WTC11 (cell line): ENCODE data around the gene INPP5A. TPM values are rescaled to one million over a fixed set of nuclear protein-coding genes. Genes with fewer than 3 reads are reported as not detected.

Experiments used
- ATAC-seq: fragments of 200-7000 bp; cut with Tn5 transposase; 2 replicates; pipeline ENCODE4 v1.10.0; 2021; ENCODE audit warnings: mild to moderate bottlenecking, moderate library complexity
- CTCF ChIA-PET: fragments of 300-600 bp; sonication (Branson Sonifier 250); formaldehyde crosslinking; loops from one replicate; lab custom pipeline; 2021; ENCODE audit warnings: antibody characterized with exemption; lab: Charles Lee
- POLR2A ChIA-PET: fragments of 350-600 bp; sonication (Branson Sonifier 250); formaldehyde crosslinking; loops from one replicate; lab custom pipeline; 2021; ENCODE audit warnings: antibody characterized with exemption; lab: Charles Lee
- DNase-seq: peaks from one replicate; pipeline ENCODE4 v3.0.0; 2021; ENCODE audit warnings: low spot score
- H3K27ac Mint-ChIP-seq: 2 replicates; pipeline ENCODE4 v1.8.0; 2021; ENCODE audit warnings: mixed read lengths
- H3K27me3 Mint-ChIP-seq: 2 replicates; pipeline ENCODE4 v1.8.0; 2021; ENCODE audit warnings: low read depth, mild to moderate bottlenecking, moderate library complexity, mixed read lengths
- H3K36me3 Mint-ChIP-seq: 2 replicates; pipeline ENCODE4 v1.8.0; 2021; ENCODE audit warnings: mixed read lengths
- H3K4me1 Mint-ChIP-seq: 2 replicates; pipeline ENCODE4 v1.8.0; 2022; ENCODE audit warnings: mixed read lengths
- H3K4me3 Mint-ChIP-seq: 2 replicates; pipeline ENCODE4 v1.8.0; 2021; ENCODE audit warnings: mild to moderate bottlenecking, moderate library complexity, mixed read lengths
- H3K9me3 Mint-ChIP-seq: 2 replicates; pipeline ENCODE4 v1.8.0; 2021; ENCODE audit warnings: mixed read lengths
- ATF1 ChIP-seq: sonication (generic); formaldehyde crosslinking; IDR thresholded peaks from 2 replicates; pipeline ENCODE4 v1.8.1; 2023; ENCODE audit warnings: mild to moderate bottlenecking, moderate library complexity, missing genetic modification reagents
- CREB1 ChIP-seq: sonication (generic); formaldehyde crosslinking; IDR thresholded peaks from 2 replicates; pipeline ENCODE4 v1.8.0; 2023; ENCODE audit warnings: mild to moderate bottlenecking, missing genetic modification reagents
- CTCF ChIP-seq: fragments of 200-600 bp; IDR thresholded peaks from 2 replicates; pipeline ENCODE4 v1.8.0; 2022; ENCODE audit warnings: antibody characterized with exemption
- E2F4 ChIP-seq: sonication (generic); formaldehyde crosslinking; IDR thresholded peaks from 2 replicates; pipeline ENCODE4 v1.8.1; 2022; ENCODE audit warnings: low read depth, mild to moderate bottlenecking, moderate library complexity, missing genetic modification reagents, borderline replicate concordance
- ELF4 ChIP-seq: sonication (generic); formaldehyde crosslinking; IDR thresholded peaks from 2 replicates; pipeline ENCODE4 v1.8.1; 2022; ENCODE audit warnings: low read depth, mild to moderate bottlenecking, moderate library complexity, missing genetic modification reagents
- HMGXB4 ChIP-seq: sonication (generic); formaldehyde crosslinking; IDR thresholded peaks from 2 replicates; pipeline ENCODE4 v1.8.1; 2023; ENCODE audit warnings: mild to moderate bottlenecking, moderate library complexity, missing genetic modification reagents
- JUN ChIP-seq: sonication (generic); formaldehyde crosslinking; IDR thresholded peaks from 2 replicates; pipeline ENCODE4 v1.8.0; 2023; ENCODE audit warnings: mild to moderate bottlenecking, missing genetic modification reagents
- MAX ChIP-seq: sonication (generic); formaldehyde crosslinking; IDR thresholded peaks from 2 replicates; pipeline ENCODE4 v1.8.0; 2022; ENCODE audit warnings: mild to moderate bottlenecking, missing genetic modification reagents
- MXD4 ChIP-seq: fragments of 250-450 bp; sonication (Bioruptor Pico); IDR thresholded peaks from 2 replicates; pipeline ENCODE4 v1.8.0; 2021; ENCODE audit warnings: mild to moderate bottlenecking, moderate library complexity, borderline replicate concordance
- PRRX2 ChIP-seq: fragments of 250-450 bp; sonication (Bioruptor Pico); IDR thresholded peaks from 2 replicates; pipeline ENCODE4 v1.8.0; 2021; ENCODE audit warnings: mild to moderate bottlenecking
- RELA ChIP-seq: sonication (generic); formaldehyde crosslinking; IDR thresholded peaks from 2 replicates; pipeline ENCODE4 v1.8.1; 2022; ENCODE audit warnings: missing genetic modification reagents, mild to moderate bottlenecking, borderline replicate concordance
- SMAD3 ChIP-seq: sonication (generic); formaldehyde crosslinking; IDR thresholded peaks from 2 replicates; pipeline ENCODE4 v1.8.0; 2022; ENCODE audit warnings: missing genetic modification reagents, mild to moderate bottlenecking, borderline replicate concordance
- TEAD1 ChIP-seq: sonication (generic); formaldehyde crosslinking; IDR thresholded peaks from 2 replicates; pipeline ENCODE4 v1.8.0; 2022; ENCODE audit warnings: mild to moderate bottlenecking, missing genetic modification reagents
- TEAD4 ChIP-seq: sonication (generic); formaldehyde crosslinking; IDR thresholded peaks from 2 replicates; pipeline ENCODE4 v1.8.0; 2022; ENCODE audit warnings: mild to moderate bottlenecking, missing genetic modification reagents
- ZNF138 ChIP-seq: sonication (generic); formaldehyde crosslinking; conservative IDR thresholded peaks from 2 replicates; pipeline ENCODE4 v1.8.1; 2022; ENCODE audit warnings: mild to moderate bottlenecking, moderate library complexity, missing genetic modification reagents
- ZNF232 ChIP-seq: sonication (generic); formaldehyde crosslinking; IDR thresholded peaks from 2 replicates; pipeline ENCODE4 v1.8.0; 2022; ENCODE audit warnings: mild to moderate bottlenecking, missing genetic modification reagents
- ZNF263 ChIP-seq: sonication (generic); formaldehyde crosslinking; IDR thresholded peaks from 2 replicates; pipeline ENCODE4 v1.8.1; 2022; ENCODE audit warnings: low read depth, mild to moderate bottlenecking, moderate library complexity, missing genetic modification reagents
- ZSCAN18 ChIP-seq: fragments of 250-450 bp; sonication (Bioruptor Pico); IDR thresholded peaks from 2 replicates; pipeline ENCODE4 v2.1.2; 2022; ENCODE audit warnings: mild to moderate bottlenecking, moderate library complexity
- total RNA-seq: library from RNA; stranded (reverse); gene quantifications from 3 replicates; pipeline ENCODE4 v1.2.3, GENCODE V29; 2021
- TF ChIP-seq, protein P1 (sequence below): sonication (generic); formaldehyde crosslinking; IDR thresholded peaks from 2 replicates; pipeline ENCODE4 v1.8.1; 2023; ENCODE audit warnings: mild to moderate bottlenecking, missing genetic modification reagents
- TF ChIP-seq, protein P2 (sequence below): sonication (generic); formaldehyde crosslinking; IDR thresholded peaks from 2 replicates; pipeline ENCODE4 v1.8.1; 2022; ENCODE audit warnings: mild to moderate bottlenecking, missing genetic modification reagents, moderate library complexity, borderline replicate concordance

Gene INPP5A
- total RNA-seq, 1 experiment from 2014 or later = 22.1 TPM

- H3K4me1 Mint-ChIP-seq = peaks cover 7% of the 10 kb centered on the region
- no peak for TF ChIP-seq ZSCAN18 (CRISPR knock-in tag)
- TF ChIP-seq, protein P1, sequence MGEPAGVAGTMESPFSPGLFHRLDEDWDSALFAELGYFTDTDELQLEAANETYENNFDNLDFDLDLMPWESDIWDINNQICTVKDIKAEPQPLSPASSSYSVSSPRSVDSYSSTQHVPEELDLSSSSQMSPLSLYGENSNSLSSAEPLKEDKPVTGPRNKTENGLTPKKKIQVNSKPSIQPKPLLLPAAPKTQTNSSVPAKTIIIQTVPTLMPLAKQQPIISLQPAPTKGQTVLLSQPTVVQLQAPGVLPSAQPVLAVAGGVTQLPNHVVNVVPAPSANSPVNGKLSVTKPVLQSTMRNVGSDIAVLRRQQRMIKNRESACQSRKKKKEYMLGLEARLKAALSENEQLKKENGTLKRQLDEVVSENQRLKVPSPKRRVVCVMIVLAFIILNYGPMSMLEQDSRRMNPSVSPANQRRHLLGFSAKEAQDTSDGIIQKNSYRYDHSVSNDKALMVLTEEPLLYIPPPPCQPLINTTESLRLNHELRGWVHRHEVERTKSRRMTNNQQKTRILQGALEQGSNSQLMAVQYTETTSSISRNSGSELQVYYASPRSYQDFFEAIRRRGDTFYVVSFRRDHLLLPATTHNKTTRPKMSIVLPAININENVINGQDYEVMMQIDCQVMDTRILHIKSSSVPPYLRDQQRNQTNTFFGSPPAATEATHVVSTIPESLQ (CRISPR knock-in tag) = no peak
- no peak for TF ChIP-seq ZNF138 (CRISPR knock-in tag)
- no peak for TF ChIP-seq MXD4 (CRISPR knock-in tag)
- no peak for TF ChIP-seq ATF1 (CRISPR knock-in tag)
- no peak for TF ChIP-seq PRRX2 (CRISPR knock-in tag)
- no peak for TF ChIP-seq JUN (CRISPR knock-in tag)
- TF ChIP-seq TEAD4 (CRISPR knock-in tag) = no peak
- no peak for TF ChIP-seq ZNF263 (CRISPR knock-in tag)
- TF ChIP-seq ELF4 (CRISPR knock-in tag) = no peak
- TF ChIP-seq, all 79 proteins: peak for 0
- Mint-ChIP-seq H3K4me3 (no peak overlapping the region), H3K27me3 (peaks cover 3% of the 10 kb centered on the region; the same call in 1 of the 2 replicates), H3K36me3 (no peaks in the 10 kb centered on the region), H3K9me3 (no peaks in the 10 kb centered on the region; the same call in 1 of the 2 replicates), H3K27ac (no peak overlapping the region)
- CTCF ChIA-PET = interaction anchor here (0.7 to 2.0 kb wide), 8 partner anchors 116 to 226 kb away, joined by 3 to 11 read pairs (median 4); no protein-coding TSS in a partner anchor
- DNase-seq = peak; percentile 32
- POLR2A ChIA-PET = no interaction called here
- ATAC-seq = 0 out of 2 replicates have a peak, but pooled peaks have one; percentile 36
Observed at GRCh38 chr10:132634241-132634946, 96.8 kb downstream of the INPP5A start.

GRCh38 chr10:132634947-132635271, 97.3 kb downstream of the INPP5A start:
- Mint-ChIP-seq H3K4me1 (peaks cover 7% of the 10 kb centered on the region), H3K36me3 (no peaks in the 10 kb centered on the region), H3K9me3 (peaks cover 5% of the 10 kb centered on the region; the same call in 1 of the 2 replicates), H3K27ac (no peak overlapping the region), H3K4me3 (no peak overlapping the region), H3K27me3 (no peaks in the 10 kb centered on the region)
- DNase-seq (no peak), ATAC-seq (no peak)
- ChIA-PET POLR2A (no interaction called here), CTCF (interaction anchor here (1.0 to 2.0 kb wide), 7 partner anchors 117 to 226 kb away, joined by 3 to 11 read pairs (median 5); no protein-coding TSS in a partner anchor)
- TF ChIP-seq E2F4 (CRISPR knock-in tag) (no peak), RELA (CRISPR knock-in tag) (no peak), ZNF232 (CRISPR knock-in tag) (no peak), SMAD3 (CRISPR knock-in tag) (no peak), CTCF (no peak), CREB1 (CRISPR knock-in tag) (no peak), TEAD1 (CRISPR knock-in tag) (no peak), MAX (no peak), ZSCAN18 (CRISPR knock-in tag) (no peak), HMGXB4 (CRISPR knock-in tag) (no peak)
- TF ChIP-seq, protein P1 (CRISPR knock-in tag) = no peak
- TF ChIP-seq, protein P2, sequence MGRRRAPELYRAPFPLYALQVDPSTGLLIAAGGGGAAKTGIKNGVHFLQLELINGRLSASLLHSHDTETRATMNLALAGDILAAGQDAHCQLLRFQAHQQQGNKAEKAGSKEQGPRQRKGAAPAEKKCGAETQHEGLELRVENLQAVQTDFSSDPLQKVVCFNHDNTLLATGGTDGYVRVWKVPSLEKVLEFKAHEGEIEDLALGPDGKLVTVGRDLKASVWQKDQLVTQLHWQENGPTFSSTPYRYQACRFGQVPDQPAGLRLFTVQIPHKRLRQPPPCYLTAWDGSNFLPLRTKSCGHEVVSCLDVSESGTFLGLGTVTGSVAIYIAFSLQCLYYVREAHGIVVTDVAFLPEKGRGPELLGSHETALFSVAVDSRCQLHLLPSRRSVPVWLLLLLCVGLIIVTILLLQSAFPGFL = no peak
